CMK (cell line): Measurements from ENCODE around the gene PMF1.
A peak's percentile ranks its signal among the peaks of the same experiment; 100 is the strongest.

ENCODE experiments used
- DNase-seq: peaks from one replicate; pipeline ENCODE4 v3.0.0-alpha.2; 2010; ENCODE audit warnings: low read depth

The PMF1 gene

DNA sequence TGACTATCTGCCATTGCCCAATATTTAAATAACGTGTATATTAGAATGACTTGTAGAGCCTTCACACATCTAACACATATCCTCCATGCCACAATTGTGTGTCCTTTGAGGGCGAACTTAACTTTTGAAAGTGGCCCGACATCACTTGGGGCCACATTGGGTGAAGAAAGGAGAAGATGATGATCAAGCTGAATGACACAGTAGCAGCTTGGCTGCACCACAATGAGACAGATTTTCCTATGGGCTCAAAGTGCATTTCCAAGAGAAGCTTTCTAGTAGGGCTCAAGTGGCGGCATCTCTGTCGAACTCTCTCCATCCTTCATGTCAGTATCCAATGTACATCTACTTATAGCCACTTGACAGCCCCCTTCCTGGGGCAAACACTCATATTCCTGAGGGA lies 25.4 kb downstream of the PMF1 start:
- DNase-seq: no peak

DNA sequence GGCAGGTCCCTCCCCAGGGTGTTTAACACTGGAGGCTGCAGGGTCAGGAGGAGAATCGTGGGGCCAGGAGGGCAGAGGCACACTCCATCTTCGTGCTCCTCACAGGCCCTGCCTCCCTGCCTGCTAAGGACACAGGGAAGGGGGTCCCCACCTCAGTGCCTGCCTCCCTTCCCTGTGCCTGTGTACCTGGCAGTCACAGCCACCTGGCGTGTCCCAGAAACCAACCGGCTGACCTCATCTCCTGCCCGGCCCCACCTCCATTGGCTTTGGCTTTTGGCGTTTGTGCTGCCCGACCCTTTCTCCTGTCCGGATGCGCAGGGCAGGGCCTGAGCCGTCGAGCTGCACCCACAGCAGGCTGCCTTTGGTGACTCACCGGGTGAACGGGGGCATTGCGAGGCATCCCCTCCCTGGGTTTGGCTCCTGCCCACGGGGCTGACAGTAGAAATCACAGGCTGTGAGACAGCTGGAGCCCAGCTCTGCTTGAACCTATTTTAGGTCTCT lies 28.6 kb downstream of the PMF1 start:
- DNase-seq: no peak

DNA sequence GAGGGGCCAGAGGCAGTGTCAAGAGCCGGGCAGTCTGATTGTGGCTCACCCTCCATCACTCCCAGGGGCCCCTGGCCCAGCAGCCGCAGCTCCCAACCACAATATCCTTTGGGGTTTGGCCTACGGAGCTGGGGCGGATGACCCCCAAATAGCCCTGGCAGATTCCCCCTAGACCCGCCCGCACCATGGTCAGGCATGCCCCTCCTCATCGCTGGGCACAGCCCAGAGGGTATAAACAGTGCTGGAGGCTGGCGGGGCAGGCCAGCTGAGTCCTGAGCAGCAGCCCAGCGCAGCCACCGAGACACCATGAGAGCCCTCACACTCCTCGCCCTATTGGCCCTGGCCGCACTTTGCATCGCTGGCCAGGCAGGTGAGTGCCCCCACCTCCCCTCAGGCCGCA lies 29.1 kb downstream of the PMF1 start, which contains the start of gene BGLAP:
Gene BGLAP, plus strand, starts transcription at position 259 of the 400 bp plus-strand sequence. Its CDS starts 48 bp downstream, at position 307.
- DNase-seq: no peak

DNA sequence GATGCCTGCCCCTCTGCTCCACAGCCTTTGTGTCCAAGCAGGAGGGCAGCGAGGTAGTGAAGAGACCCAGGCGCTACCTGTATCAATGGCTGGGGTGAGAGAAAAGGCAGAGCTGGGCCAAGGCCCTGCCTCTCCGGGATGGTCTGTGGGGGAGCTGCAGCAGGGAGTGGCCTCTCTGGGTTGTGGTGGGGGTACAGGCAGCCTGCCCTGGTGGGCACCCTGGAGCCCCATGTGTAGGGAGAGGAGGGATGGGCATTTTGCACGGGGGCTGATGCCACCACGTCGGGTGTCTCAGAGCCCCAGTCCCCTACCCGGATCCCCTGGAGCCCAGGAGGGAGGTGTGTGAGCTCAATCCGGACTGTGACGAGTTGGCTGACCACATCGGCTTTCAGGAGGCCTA lies 29.9 kb downstream of the PMF1 start:
- no peak for DNase-seq

DNA sequence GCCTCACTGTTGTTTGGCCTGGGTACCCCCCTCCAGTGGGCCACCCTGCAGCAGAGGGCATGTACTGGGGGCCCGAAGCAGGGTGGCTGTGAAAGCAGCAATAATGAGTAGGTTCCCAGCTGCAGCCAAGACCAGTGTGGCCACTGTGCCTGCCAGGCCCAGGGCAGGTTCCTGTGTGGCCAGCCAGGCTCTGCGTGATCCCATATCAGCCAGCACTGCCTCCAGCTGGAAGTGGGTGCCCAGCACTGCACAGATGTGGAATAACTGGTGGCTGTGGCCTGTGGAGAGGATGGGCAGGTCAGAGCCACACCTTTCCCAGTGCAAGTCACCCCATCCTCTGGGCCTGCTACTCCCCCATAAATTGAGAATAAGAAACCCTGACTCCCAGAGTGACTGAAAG lies 31.3 kb downstream of the PMF1 start:
- no peak for DNase-seq

DNA sequence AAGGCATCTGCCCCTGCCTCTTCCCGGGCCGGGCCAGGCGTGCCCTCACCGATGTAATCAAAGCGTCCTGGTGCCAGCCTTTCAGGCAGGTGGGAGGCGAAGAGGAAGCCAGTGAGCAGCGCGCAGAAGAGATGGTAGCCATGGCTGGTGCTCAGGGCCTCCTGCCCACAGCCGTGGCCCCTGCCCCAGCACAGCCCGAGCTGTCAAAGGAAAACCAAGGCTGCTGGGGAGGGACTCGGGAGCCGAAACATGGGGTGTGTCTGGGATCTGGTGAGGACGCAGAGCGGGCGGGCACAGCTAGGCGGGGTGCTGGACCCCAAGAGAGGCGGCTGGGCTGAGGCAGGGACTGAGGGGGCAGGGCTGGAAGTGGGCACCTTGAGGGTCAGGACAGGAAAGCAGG lies 31.9 kb downstream of the PMF1 start:
- no peak for DNase-seq

DNA sequence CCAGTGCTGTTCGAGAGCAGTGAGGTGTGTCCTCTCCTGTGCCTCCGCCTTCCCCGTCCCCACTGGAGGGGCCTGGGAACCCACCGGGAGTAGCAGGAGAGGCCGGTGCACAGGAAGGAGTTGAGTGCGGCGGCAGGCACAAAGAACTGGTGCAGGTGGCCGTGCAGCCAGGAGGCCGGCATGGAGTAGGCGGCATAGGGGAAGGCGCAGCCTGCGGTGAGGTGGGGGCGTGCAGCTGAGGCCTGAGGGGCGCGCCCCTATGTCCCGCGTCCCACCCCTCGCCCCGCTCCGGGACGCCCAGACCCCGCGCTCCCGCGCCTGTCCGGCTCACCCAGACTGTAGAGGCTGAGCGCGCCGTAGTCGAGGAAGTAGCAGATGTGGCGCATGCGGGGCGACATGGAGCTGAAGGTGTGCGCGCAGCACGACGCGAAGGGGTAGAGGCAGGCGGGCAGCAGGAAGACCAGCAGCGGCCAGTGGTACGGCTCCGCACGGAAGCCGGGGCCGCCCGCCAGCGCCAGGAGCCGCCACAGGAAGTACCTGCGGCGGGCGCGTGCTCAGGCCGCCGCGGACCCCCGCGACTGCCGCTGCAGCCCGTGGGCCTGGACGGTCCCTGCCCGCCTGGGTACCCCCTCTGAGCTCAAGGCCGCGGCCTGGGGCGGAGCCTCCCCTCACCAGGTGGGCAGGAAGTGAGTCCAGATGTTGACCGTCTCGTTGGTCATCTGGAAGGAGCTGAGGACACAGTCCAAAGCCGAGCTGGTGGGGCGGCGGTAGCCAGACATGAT lies 32.8 kb downstream of the PMF1 start:
- no peak for DNase-seq

DNA sequence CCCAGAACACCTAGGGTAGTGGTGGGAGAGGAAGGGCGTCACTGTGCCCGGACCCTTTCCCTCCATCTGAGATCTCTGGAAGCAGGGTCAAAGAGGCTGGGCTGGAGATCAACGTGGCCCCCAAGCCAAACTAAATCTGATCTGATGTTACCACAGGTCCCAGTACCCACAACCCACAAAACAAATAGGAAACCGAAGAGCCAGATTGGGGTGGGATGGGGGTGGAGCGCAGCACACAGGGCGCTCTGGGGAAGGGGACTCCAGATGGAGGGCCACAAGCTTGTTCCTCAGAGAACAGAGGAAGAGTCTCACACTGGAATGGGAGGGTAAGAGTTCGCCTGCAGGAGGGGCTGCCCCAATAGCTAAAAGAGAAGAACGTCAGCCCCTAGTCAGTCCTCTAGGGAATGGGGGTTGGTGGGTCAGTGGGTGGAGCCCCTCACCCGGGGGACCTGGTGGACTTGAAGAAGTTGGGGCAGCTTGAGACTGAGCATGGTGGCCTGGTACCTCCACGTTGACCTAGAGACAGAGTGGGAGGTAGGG lies 33.5 kb downstream of the PMF1 start:
- DNase-seq: no peak

DNA sequence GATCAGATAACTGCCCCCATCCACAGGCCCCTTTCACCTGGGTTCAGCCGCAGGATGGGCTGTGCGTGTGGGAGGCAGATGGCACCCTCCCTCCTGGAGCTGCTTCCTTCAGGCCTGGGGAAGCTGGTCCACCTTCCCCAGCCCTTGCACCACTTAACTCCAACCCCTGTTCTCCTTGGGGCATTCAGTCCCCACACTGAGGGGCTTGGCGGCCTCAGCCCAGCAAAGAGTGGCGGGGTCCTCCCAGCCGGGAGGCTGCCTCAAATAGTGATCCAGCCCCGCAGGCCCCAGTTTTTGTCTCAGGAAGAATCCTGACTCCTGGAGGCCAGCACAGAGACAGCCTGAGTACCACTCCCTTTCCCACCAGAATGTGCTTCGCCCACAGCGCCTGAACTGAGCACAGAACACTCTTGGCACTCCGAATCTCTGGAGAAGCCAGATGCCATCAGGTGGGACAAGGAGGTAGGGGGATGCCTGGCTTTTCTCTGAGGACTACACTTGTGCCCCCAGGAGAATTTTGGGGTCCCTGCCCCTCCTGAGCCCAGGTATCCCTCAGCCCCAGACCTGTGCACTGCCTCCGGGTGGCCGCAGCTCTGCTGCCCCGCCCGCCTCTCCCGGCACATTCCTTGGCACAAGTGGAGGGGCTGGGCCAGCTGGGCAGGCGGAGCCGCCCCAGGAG lies 34.1 kb downstream of the PMF1 start:
- DNase-seq: no peak

DNA sequence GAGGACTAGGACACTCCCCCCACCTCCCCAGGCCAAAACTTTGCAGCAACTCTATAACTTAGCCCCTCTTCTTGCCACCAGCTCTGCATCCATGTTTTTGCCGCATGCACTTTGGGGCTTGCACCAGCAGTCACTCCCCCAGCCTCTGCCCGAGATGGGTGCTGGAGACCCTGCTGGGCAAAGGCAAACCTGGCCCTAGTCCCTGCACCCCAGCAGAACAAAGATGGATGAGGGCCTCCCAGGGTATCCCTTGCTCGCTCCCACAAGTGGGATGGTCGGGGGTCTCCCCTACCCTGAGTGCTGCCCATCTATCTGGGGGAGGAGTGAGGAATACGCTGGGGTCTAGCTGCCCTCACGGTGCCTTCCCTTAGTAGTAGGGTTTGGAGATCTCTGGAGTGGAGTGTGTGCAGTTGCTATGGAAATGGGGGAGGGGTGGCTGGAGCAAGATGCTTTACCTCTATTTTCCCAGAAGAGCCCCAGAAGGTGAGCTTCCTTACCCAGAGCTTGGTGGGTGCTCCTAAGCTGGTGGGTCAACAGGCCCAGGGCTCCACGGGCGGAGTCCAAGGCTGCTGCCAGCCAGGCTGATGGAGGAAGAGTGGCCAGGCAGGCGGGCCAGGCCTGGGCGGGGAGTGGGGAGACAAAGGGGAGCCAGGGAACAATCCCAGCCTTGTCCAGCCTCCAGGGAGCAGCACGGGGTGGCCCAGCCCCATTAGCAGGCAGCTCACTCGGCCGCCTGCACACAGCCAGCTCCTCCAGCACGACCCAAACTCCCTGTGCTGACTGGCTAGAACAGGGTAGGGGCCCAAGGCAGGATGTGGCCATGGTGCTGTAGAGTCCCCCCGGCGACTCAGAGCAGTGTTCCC lies 34.9 kb downstream of the PMF1 start, which contains the start of gene PAQR6:
Gene PAQR6, minus strand, starts transcription at position 597 of the 863 bp plus-strand sequence. CDS start 1,325 bp downstream, outside the sequence.
- no peak for DNase-seq

DNA sequence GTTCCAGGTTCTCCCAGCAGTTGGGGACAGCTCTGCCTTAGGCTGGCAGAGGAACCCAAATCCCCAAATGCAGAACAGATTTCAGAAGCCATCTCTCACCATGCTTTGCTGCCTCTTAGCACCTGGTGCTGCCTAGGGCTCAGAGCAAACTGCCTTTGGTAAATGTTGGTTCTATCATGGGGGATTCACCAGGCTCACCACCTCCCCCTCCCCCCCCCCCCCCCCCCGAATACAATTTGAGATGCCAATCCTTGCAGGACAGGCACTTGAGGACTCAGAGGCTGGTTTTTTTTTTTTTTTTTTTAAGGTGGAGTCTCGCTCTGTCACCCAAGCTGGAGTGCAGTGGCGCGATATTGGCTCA lies 35.5 kb downstream of the PMF1 start:
- no peak for DNase-seq

DNA sequence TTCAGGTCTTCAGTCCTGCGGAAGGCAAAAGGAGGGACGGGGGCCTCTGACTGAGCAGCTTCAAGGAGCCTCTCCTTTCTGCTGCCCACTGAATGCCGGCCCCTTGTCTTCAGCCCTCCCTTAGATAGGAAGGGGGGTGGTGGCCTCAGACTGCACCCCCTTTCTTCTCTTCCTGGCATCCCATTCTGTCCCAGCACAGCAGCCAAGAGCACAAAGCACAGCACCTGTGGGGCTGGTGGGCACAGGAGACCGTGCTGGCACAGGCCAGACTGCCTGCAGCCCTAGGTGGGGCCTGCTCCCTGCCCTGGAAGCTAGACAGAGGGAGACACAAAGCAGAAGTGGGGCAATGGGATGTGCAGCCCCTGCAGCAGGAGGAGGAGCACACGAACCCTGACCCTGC lies 36.8 kb downstream of the PMF1 start:
- no peak for DNase-seq

DNA sequence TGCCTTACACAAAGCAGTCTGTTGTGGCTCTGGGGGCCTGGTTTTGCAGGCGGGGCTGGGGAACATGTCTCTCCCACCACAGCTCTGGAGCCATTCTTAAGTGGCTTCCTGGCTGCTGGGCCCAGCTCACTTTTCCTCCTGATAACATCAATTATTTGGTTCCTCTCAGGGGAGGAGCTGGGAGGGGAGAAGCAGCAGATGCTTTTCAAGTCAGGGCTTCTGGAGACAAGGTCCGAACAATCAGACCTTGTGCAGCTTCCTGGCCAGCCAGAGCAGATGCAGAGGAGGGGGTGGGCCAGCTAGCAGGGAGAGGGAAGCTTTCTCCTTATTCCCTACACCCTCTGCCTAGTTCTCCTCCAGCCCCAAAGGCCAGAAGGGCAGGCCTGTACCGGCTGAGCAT lies 38.7 kb downstream of the PMF1 start:
- DNase-seq: peak; percentile 71

DNA sequence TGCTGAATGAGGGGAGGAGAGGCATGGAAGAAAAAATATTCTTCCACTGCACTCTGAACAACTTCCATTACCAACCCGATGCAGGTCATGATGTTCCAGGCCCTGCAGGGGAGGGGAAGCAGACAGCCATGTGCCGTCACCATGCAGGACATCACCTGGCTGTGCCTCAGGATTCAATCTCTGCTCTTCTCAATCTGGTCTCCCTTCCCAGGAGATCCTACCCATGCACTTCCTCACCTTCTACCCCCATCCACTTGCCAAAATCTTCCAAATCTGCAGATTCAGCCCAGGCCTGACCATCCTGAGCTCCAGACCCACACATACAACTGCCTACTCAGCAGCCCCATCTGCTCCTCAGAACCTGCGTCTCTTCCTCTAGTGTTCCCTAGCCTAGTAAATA lies 40.8 kb downstream of the PMF1 start:
- no peak for DNase-seq

DNA sequence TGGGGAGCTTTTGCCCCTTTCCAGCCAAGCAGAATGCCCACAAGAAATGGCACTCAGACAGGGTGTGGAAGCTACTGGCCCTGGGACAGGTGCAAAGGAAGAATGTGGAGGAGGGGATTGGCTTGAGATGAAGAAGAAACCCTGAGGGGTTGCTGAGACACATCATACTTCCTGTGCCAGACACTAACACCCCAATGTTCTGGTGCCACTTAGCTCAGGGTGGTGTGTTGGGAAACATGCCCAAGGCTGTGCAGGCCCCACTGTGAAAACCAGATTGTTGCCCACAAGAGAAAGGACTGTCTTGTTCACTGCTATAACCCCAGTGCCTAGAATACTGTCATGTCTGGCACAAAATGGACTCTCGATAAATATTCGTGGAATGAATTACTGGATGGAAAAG lies 44.9 kb downstream of the PMF1 start:
- no peak for DNase-seq

DNA sequence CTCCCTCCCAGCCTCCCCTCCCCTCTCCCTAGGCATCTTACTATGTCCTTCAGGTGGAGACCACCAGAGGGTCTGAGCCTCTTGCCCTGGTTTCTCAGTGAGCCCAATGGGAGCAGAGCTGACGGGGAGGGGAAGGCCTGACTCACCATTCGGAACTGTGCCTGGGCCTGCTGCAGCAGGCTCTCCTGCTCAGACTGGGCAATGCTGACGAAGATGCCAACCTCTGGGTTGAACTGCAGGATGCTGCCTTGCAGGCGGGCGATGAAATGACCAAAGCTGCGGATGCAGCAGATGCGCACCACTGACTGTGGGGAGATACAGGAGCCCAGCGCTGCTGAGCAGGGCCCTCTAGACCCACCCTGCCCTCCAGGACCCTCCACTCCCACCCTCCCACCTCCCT lies 46.1 kb downstream of the PMF1 start:
- DNase-seq: no peak

DNA sequence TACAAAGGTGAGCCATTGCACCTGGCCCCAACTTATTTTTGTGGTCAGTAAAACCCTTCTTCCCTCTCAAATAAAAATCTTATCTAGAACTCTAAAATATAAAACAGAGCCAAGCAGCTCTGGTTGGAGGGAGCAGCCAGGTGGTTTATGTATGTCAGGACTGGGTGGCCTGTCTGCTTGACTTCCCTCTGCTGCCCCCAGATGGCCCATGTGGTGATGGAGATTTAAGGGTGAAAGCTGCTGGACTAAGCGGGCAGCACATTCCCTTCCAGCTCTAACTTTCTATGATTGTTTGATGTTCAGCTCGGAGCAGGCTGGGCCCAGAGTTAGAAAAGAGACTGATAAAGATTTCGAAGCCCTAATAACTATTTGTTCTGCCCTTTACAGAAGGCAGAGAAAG lies 47.0 kb downstream of the PMF1 start:
- no peak for DNase-seq

DNA sequence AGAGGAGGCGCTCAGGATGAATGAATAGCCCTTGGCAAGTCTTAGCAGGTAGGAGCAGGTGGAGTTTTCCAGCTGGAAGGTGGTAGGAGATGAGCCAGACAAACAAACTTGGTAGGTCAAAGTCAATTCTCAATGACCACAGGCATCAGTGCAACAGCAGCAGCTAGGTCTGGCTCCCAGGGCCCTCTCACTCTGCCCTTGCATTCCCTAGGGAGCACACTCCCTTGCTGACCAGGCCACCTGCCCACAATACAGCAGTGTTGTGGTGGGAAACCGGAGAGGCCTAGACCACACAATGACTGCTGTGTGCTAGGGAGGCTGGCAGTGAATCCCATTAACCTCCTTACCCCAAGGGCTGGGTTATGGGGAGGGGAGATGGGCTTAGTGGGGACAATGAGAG lies 48.1 kb downstream of the PMF1 start:
- no peak for DNase-seq

DNA sequence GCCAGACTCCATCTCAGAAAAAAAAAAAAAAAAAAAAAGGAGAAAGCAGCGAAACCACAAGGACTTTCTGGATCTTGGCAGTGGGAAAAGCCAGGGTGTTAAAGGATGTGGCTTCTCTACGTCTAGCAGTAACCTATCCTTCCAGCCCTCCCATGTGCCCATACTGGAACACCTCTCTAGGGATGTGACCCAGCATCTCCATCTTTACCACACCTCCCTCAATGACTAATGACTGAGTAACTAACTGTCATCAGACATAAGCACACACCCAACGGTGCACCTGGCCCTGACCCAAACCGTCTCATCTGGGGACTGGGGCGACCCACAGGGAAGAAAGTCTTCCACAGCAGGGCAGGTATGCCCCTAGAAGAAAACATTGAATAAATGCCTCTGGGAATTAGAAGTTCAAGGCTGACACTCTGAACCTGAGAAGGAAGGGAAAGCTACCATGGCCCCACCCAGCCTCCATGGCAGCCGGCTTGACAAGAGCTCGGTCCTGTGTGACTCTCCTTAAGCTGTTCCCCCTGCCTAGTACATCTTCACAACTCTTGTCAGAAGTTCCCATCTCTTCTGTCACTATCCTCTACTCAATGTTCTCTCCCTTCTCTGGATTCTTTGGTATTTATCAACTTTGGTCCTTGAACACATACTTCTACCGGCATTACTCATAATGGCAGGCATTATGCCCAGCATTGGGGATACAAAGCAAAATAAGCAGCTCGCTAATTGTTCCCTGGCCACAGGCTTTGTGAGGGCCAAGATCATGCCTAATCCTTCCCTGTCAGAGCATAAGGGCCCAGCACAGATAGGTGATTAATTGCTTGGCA lies 49.9 kb downstream of the PMF1 start:
- no peak for DNase-seq

DNA sequence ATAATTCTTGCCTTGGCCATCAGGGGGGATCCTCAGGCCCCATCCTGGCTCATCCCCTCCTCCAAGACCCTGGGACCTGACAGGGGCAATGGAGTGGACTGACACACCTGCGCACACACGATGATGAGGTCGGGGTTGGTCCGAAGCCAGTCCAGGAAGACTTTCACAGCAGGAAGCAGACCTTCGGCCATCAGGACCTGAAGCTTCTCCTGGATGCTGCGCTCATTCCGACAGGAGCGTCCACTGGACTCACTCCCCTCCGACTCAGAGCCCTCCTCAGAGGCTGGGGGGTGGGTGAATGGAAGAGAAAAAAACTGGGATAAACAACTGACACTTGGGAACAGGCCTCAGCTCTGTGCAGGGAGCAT lies 50.5 kb downstream of the PMF1 start:
- DNase-seq: no peak

DNA sequence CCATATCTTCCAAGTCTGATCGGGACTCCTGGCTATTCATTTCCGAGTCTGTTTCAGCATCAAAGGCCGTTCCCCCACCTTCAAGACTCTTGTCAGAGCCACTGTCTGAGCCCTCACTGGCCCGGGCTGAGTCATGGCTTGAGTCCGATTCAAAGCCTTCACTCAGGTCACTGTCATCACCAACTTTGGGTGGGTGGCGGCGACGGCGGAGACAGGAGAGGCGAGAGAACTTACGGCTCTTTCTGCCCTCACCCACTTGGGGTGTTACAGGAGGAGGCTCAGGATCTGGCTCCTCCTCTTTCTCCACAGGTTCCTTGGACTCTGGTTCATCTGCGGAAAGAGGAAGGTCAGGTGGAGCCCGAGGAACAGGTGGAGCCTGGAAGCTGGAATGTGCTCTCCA lies 53.2 kb downstream of the PMF1 start:
- no peak for DNase-seq
